ENCODE data around the gene RLIM. TPM values are rescaled to one million over a fixed set of nuclear protein-coding genes. Genes with fewer than 3 reads are reported as not detected.
A peak's percentile ranks its signal among the peaks of the same experiment; 100 is the strongest.

The RLIM gene
- total and polyA plus RNA-seq, 2 of the 8 experiments (the other 6 are each of a cell fraction or from before 2014, with no cell fraction given), result 6.3 to 34.6 TPM

DNA sequence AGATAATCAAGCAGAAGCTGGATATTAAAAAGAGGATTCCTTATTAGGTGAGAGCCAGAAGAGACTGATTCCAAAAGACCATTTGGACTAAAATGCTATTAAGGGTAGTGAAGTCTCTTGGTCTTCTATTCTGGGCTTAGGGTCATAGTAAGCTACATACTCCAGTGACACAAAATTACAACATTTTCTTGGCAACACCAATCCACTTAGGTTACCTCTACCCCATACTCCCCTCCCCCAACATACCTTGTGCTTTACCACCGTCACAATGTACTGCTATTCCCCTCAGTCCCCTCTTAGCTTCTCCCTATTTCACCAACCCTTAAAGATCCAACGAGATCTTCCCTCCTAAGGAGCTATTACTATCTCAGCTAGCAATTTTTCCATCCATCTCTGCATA, 11.4 kb downstream of the RLIM start:
- Histone ChIP-seq H3K4me3 (ENCODE audit: extremely low read depth in 1 of 4, insufficient read depth in 2 of 4, low read depth in 3 of 4, low read length in 4 of 4) (no peak overlapping the region), H3K4ac (replicated peaks; ENCODE audit: insufficient read length, low read depth, low read length) (no peak overlapping the region), H3K79me2 (ENCODE audit: control insufficient read depth in 1 of 2, insufficient read depth in 2 of 2, low read length in 2 of 2) (peaks cover 0 to 92% of the 10 kb centered on the region in 2 experiments; a peak in 2 of 4 replicates), H4K20me1 (replicated peaks in 1 of 2; ENCODE audit: control insufficient read depth in 1 of 2, insufficient read depth in 2 of 2, low read length in 2 of 2) (peaks cover 2 to 8% of the 10 kb centered on the region in 2 experiments), H2AFZ (ENCODE audit: low read length) (no peak overlapping the region), H3K27me3 (replicated peaks in 1 of 4; ENCODE audit: control insufficient read depth in 3 of 4, extremely low read depth in 1 of 4, insufficient read depth in 3 of 4, low read length in 3 of 4) (no peaks in the 10 kb centered on the region), H2BK12ac (ENCODE audit: low read depth, low read length) (no peak overlapping the region), H3K9ac (replicated peaks in 1 of 4; ENCODE audit: extremely low read depth in 1 of 4, low read depth in 3 of 4, low read length in 3 of 4) (no peak overlapping the region), H3K18ac (ENCODE audit: extremely low read depth, low read length) (no peak overlapping the region; the same call in 1 of the 2 replicates), H3K79me1 (ENCODE audit: low read depth, low read length) (no peaks in the 10 kb centered on the region), H4K91ac (replicated peaks; ENCODE audit: insufficient read length, low read length) (no peak overlapping the region), H3K23me2 (ENCODE audit: low read depth, low read length) (no peaks in the 10 kb centered on the region), H3K23ac (ENCODE audit: insufficient read length) (no peak overlapping the region), H2BK20ac (ENCODE audit: low read length) (no peak overlapping the region), H3K36me3 (ENCODE audit: control insufficient read depth in 2 of 4, insufficient read depth in 4 of 4, low read length in 3 of 4) (peaks cover 0 to 13% (median under 1%) of the 10 kb centered on the region in 4 experiments; a peak in 2 of 8 replicates), H3K56ac (replicated peaks; ENCODE audit: insufficient read length, low read depth, low read length) (no peak overlapping the region), H2BK5ac (ENCODE audit: low read depth, low read length) (no peak overlapping the region), H3K4me1 (replicated peaks in 1 of 4; ENCODE audit: control insufficient read depth in 3 of 4, insufficient read depth in 4 of 4, low read length in 3 of 4) (no peaks in the 10 kb centered on the region; a peak in 1 of 7 replicates), H2BK120ac (replicated peaks; ENCODE audit: low read depth, low read length) (no peak overlapping the region), H3K27ac (ENCODE audit: low read depth, low read length) (no peak overlapping the region), H2BK15ac (ENCODE audit: low read length) (no peak overlapping the region), H4K5ac (ENCODE audit: insufficient read length, low read depth, low read length) (no peak overlapping the region), H3K4me2 (ENCODE audit: insufficient read depth in 1 of 2, low read depth in 2 of 2, low read length in 2 of 2) (no peak overlapping the region), H3K9me3 (ENCODE audit: insufficient read depth in 2 of 2, low read depth in 1 of 2, low read length in 1 of 2) (no peaks in the 10 kb centered on the region), H3K14ac (ENCODE audit: insufficient read length) (no peak overlapping the region), H2AK5ac (ENCODE audit: low read depth, low read length) (no peak overlapping the region), H4K8ac (ENCODE audit: extremely low read depth, insufficient read depth, low read length) (no peak overlapping the region)
- TF ChIP-seq SIN3A (conservative IDR thresholded peaks at IDR 0.05 in 1 of 2, IDR thresholded peaks at IDR 0.05 in 1 of 2; ENCODE audit: low read depth in 1 of 2, low read length in 2 of 2) (no peak), POLR2A (IDR thresholded peaks at IDR 0.05; ENCODE audit: control extremely low read depth in 1 of 2, low read depth in 2 of 2, low read length in 2 of 2) (peak in 1 of 2 experiments; percentile 32; a peak in 1 of 3 replicates)
- ChIA-PET CTCF (ENCODE audit: partially characterized antibody) (no interaction called here), POLR2A (ENCODE audit: partially characterized antibody) (interaction anchor here (1.3 to 4.1 kb wide), 2 partner anchors 11 to 20 kb away, joined by 3 to 31 read pairs; partner anchors contain the start of gene RLIM)
- whole genome bisulfite sequencing, 2 experiments (ENCODE audit: extremely low coverage in 1 of 2, insufficient coverage in 1 of 2, insufficient read length in 1 of 2, insufficient replicate concordance in 2 of 2, low coverage in 1 of 2, low lambda C conversion rate in 2 of 2, missing lambda C conversion rate in 1 of 2), result 84% methylated on average over 2 of the region's 2 CpGs; no CpG with 5 or more reads in 1 of the 2 experiments
- FAIRE-seq (peak; percentile 87), DNase-seq (ENCODE audit: low read depth in 1 of 2, low spot score in 2 of 2) (no peak)

All from H1 (cell line).